ENCODE measurements around the gene MRPL39.
"Not testable (repeated sequence)": the region's sequence is repeated elsewhere in the genome, so short reads cannot be mapped to it uniquely, and the experiment has no call there.

Gene MRPL39

DNA sequence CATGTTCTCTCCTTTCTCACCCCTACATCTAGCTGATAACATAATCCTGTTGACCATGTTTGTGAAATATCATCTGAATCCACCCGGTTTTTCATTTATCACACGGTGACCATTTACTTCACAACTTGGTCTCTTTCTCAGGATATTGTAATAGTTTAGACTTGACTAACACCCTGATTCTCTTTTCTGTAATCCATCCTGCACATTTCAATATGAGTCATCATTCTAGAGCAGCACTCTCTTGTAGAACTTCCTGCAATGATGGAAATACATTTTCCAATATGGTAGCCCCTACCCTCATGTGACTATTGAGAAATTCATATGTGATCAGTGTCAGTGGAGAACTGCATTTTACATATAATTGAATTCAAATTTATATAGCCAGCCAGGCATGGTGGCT, 29.4 kb upstream of the MRPL39 start:
- Histone ChIP-seq H3K36me3 (ENCODE audit: control insufficient read depth in 4 of 4, insufficient read depth in 4 of 4, low read length in 3 of 4) (no peaks in the 10 kb centered on the region), H3K4me3 (ENCODE audit: control insufficient read depth in 1 of 7, extremely low read depth in 1 of 7, insufficient read depth in 4 of 7, low read depth in 2 of 7, low read length in 6 of 7) (no peak overlapping the region), H3K27me3 (replicated peaks in 2 of 5; ENCODE audit: control insufficient read depth in 4 of 5, insufficient read depth in 5 of 5, low read length in 4 of 5) (peaks cover 0 to 4% (median 0%) of the 10 kb centered on the region in 5 experiments), H3K27ac (ENCODE audit: insufficient read depth in 1 of 2, low read depth in 1 of 2, low read length in 2 of 2, poor library complexity in 1 of 2, severe bottlenecking in 2 of 2) (no peak overlapping the region), H3K4me1 (ENCODE audit: control extremely low read depth in 1 of 4, control insufficient read depth in 4 of 4, insufficient read depth in 4 of 4, low read length in 3 of 4) (peaks cover 6 to 13% (median 9%) of the 10 kb centered on the region in 4 experiments), H3K9me3 (ENCODE audit: control extremely low read depth in 1 of 5, control insufficient read depth in 4 of 5, insufficient read depth in 2 of 5, low read depth in 1 of 5, low read length in 4 of 5) (no peaks in the 10 kb centered on the region)
- CTCF ChIA-PET, result interaction anchor here (0.6 to 6.8 kb wide), 3 partner anchors 24 to 530 kb away, joined by 3 to 40 read pairs (median 4); partner anchors contain the start of gene MRPL39
- POLR2A ChIA-PET, result no interaction called here
- 80% methylated on average over 1 of the region's 2 CpGs for WGBS (ENCODE audit: insufficient coverage)
- DNase-seq, result no peak

DNA sequence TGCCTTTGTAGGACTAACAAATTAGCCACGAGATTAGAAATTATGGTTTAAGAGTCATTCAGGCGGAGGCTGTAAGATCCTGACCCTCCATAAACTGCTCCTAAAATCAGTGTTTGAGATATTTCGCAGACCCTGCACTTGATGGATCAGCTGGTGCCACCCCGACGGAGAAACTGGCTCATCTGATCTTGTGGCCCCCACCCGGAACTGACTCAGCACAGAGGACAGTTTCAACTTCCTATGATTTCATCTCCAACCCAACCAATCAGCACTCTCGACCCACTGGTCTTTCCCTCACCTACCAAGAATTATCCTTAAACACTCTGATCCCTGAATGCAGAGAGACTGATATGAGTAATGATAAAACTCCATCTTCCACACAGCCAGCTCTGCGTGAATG, 28.0 kb upstream of the MRPL39 start:
- Histone ChIP-seq H3K27ac (ENCODE audit: insufficient read depth in 1 of 2, low read depth in 1 of 2, low read length in 2 of 2, poor library complexity in 1 of 2, severe bottlenecking in 2 of 2) (no peak overlapping the region), H3K27me3 (replicated peaks in 2 of 5; ENCODE audit: control insufficient read depth in 4 of 5, insufficient read depth in 5 of 5, low read length in 4 of 5) (peaks cover 0 to 2% (median 0%) of the 10 kb centered on the region in 5 experiments), H3K4me3 (ENCODE audit: control insufficient read depth in 1 of 7, extremely low read depth in 1 of 7, insufficient read depth in 4 of 7, low read depth in 2 of 7, low read length in 6 of 7) (no peak overlapping the region), H3K9me3 (ENCODE audit: control extremely low read depth in 1 of 5, control insufficient read depth in 4 of 5, insufficient read depth in 2 of 5, low read depth in 1 of 5, low read length in 4 of 5) (no peaks in the 10 kb centered on the region), H3K4me1 (ENCODE audit: control extremely low read depth in 1 of 4, control insufficient read depth in 4 of 4, insufficient read depth in 4 of 4, low read length in 3 of 4) (peaks cover 3 to 10% (median 8%) of the 10 kb centered on the region in 4 experiments), H3K36me3 (ENCODE audit: control insufficient read depth in 4 of 4, insufficient read depth in 4 of 4, low read length in 3 of 4) (no peaks in the 10 kb centered on the region)
- no peak for DNase-seq
- ChIA-PET POLR2A (no interaction called here), CTCF (interaction anchor here (6.8 kb wide), 1 partner anchor 28 kb away, joined by 40 read pairs; the partner anchor contains the start of gene MRPL39)
- WGBS (ENCODE audit: insufficient coverage), result 94% methylated on average over 6 of the region's 8 CpGs

DNA sequence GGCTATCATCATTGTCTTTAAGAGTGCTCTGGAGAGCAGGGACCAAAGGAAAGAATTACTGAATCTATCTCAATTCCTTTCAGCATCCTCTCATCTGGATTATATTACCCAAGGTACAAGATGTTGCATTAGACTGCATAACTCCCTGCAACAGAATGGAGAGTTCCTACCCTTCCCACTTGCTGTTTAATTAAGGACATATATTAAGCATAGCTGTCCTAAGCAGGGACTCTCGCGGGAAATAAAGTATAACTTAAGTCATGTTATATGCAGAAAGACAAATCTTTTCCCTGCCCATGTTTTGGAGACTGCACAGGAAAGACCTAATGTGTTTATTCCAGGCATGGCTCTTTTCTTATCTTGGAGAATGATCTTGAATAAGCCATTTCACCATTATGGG, 25.0 kb upstream of the MRPL39 start:
- H3K27me3 ChIP-seq (replicated peaks in 2 of 5; ENCODE audit: control insufficient read depth in 4 of 5, insufficient read depth in 5 of 5, low read length in 4 of 5), result no peaks in the 10 kb centered on the region
- no peaks in the 10 kb centered on the region for H3K36me3 ChIP-seq (ENCODE audit: control insufficient read depth in 4 of 4, insufficient read depth in 4 of 4, low read length in 3 of 4)
- ChIA-PET CTCF (no interaction called here), POLR2A (no interaction called here)
- no peaks in the 10 kb centered on the region for H3K4me1 ChIP-seq (ENCODE audit: control extremely low read depth in 1 of 4, control insufficient read depth in 4 of 4, insufficient read depth in 4 of 4, low read length in 3 of 4)
- no peak overlapping the region for H3K27ac ChIP-seq (ENCODE audit: insufficient read depth in 1 of 2, low read depth in 1 of 2, low read length in 2 of 2, poor library complexity in 1 of 2, severe bottlenecking in 2 of 2)
- DNase-seq, result no peak
- H3K9me3 ChIP-seq (ENCODE audit: control extremely low read depth in 1 of 5, control insufficient read depth in 4 of 5, insufficient read depth in 2 of 5, low read depth in 1 of 5, low read length in 4 of 5), result no peaks in the 10 kb centered on the region
- WGBS (ENCODE audit: insufficient coverage), result no CpG with 5 or more reads among the region's 2 CpGs
- H3K4me3 ChIP-seq (ENCODE audit: control insufficient read depth in 1 of 7, extremely low read depth in 1 of 7, insufficient read depth in 4 of 7, low read depth in 2 of 7, low read length in 6 of 7), result no peak overlapping the region

DNA sequence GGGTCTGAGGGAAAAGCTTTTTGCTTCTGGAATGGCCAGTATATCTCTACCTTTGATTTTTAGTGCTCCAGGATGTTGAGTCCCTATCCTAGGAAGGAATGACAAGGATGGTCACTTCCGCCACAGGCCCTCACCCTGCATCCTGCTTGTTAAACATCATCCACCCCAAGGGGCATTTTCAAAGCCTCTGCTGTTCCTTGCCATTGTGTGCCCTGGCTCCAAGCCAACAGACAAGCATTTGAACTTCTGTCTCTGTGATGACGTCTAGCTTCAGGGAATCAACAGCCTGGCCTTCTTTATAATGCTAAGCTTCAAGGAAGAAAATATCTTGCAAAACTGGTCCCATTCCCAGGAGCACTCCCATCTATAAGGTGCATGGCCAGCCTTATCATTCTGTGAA, 19.5 kb upstream of the MRPL39 start:
- no peak for DNase-seq
- no peaks in the 10 kb centered on the region for H3K4me1 ChIP-seq (ENCODE audit: control extremely low read depth in 1 of 4, control insufficient read depth in 4 of 4, insufficient read depth in 4 of 4, low read length in 3 of 4)
- no peak overlapping the region for H3K4me3 ChIP-seq (ENCODE audit: control insufficient read depth in 1 of 7, extremely low read depth in 1 of 7, insufficient read depth in 4 of 7, low read depth in 2 of 7, low read length in 6 of 7)
- H3K36me3 ChIP-seq (ENCODE audit: control insufficient read depth in 4 of 4, insufficient read depth in 4 of 4, low read length in 3 of 4), result no peaks in the 10 kb centered on the region
- no peaks in the 10 kb centered on the region for H3K27me3 ChIP-seq (replicated peaks in 2 of 5; ENCODE audit: control insufficient read depth in 4 of 5, insufficient read depth in 5 of 5, low read length in 4 of 5)
- POLR2A ChIA-PET, result no interaction called here
- H3K27ac ChIP-seq (ENCODE audit: insufficient read depth in 1 of 2, low read depth in 1 of 2, low read length in 2 of 2, poor library complexity in 1 of 2, severe bottlenecking in 2 of 2), result no peak overlapping the region
- CTCF ChIA-PET, result interaction anchor here (0.8 to 1.8 kb wide), 3 partner anchors 12 to 82 kb away, joined by 3 to 5 read pairs (median 3); partner anchors contain the start of gene JAM2
- 89% methylated on average over 2 of the region's 2 CpGs for WGBS (ENCODE audit: insufficient coverage)
- no peaks in the 10 kb centered on the region for H3K9me3 ChIP-seq (ENCODE audit: control extremely low read depth in 1 of 5, control insufficient read depth in 4 of 5, insufficient read depth in 2 of 5, low read depth in 1 of 5, low read length in 4 of 5)

DNA sequence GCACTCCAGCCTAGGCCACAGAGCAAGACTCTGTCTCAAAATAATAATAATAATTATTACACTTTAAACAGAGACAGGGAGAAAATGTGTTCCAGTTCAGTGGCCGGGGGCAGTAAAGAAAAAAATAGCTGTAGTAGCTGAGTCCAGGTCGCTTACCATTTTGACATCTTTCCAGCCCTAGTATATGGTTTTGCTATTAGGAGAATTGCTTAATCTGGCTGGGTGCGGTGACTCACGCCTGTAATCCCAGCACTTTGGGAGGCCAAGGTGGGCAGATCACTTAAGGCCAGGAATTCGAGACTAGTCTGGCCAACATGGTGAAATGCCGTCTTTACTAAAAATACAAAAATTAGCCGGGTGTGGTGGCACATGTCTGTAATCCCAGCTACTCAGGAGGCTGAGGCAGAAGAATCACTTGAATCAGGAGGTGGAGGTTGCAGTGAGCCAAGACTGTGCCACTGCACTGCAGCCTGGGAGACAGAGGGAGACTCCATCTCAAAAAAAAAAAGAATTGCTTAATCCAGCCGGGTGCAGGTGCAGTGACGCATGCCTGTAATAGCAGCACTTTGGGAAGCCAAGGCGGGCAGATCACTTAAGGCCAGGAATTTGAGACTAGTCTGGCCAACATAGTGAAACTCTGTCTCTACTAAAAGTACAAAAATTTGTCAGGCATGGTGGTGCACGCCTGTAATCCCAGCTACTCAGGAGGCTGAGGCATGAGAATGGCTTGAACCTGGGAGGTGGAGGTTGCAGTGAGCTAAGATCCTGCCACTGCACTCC, 18.7 kb upstream of the MRPL39 start:
- CTCF ChIA-PET, result interaction anchor here (0.8 to 1.8 kb wide), 3 partner anchors 15 to 82 kb away, joined by 3 to 5 read pairs (median 3); no protein-coding TSS in a partner anchor
- H3K36me3 ChIP-seq (ENCODE audit: control insufficient read depth in 4 of 4, insufficient read depth in 4 of 4, low read length in 3 of 4); DNase-seq; POLR2A ChIA-PET; H3K27me3 ChIP-seq (replicated peaks in 2 of 5; ENCODE audit: control insufficient read depth in 4 of 5, insufficient read depth in 5 of 5, low read length in 4 of 5); H3K4me1 ChIP-seq (ENCODE audit: control extremely low read depth in 1 of 4, control insufficient read depth in 4 of 4, insufficient read depth in 4 of 4, low read length in 3 of 4); H3K27ac ChIP-seq (ENCODE audit: insufficient read depth in 1 of 2, low read depth in 1 of 2, low read length in 2 of 2, poor library complexity in 1 of 2, severe bottlenecking in 2 of 2); H3K9me3 ChIP-seq (ENCODE audit: control extremely low read depth in 1 of 5, control insufficient read depth in 4 of 5, insufficient read depth in 2 of 5, low read depth in 1 of 5, low read length in 4 of 5); H3K4me3 ChIP-seq (ENCODE audit: control insufficient read depth in 1 of 7, extremely low read depth in 1 of 7, insufficient read depth in 4 of 7, low read depth in 2 of 7, low read length in 6 of 7): not testable (repeated sequence)
- 98% methylated on average over 10 of the region's 11 CpGs for WGBS (ENCODE audit: insufficient coverage)

DNA sequence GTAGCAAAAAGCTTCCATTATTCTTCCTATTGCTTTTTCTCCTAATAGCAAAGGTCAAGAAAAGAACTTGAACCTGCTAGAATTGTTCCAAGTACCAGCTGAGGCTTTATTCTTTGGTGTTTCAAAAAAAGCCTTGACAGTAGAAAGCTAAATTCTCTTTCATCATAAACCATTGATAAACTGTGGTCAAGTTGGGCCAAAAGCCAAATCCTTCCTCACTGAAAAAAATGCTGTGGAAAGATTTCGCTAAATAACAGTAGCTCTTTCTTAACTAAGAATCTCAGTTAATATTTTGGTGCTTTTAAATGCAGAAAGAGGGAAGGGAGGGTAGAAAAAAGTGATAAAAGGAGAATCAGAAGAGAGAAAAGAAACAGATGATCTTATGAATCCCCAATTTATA, 17.8 kb upstream of the MRPL39 start:
- DNase-seq, result no peak
- WGBS (ENCODE audit: insufficient coverage), result no CpG with 5 or more reads among the region's 1 CpG

DNA sequence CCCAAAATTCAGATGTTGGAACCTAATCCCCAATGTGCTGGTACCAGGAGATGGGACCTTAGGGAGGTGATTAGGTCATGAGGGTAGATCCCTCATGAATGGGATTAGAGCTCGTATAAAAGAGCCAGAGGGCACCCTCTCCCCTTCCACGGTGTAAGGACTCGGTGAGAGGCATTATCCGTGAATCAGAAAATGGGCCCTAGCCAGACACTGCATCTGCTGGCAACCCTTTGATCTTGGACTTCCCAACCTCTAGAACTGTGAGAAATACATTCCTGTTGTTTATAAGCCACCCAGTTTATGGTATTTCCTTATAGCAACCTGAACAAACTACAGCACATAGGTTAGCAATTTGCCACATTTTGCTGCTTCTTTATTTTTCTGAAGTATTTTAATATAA, 17.2 kb upstream of the MRPL39 start:
- H3K27me3 ChIP-seq (replicated peaks in 2 of 5; ENCODE audit: control insufficient read depth in 4 of 5, insufficient read depth in 5 of 5, low read length in 4 of 5), result no peaks in the 10 kb centered on the region
- H3K27ac ChIP-seq (ENCODE audit: insufficient read depth in 1 of 2, low read depth in 1 of 2, low read length in 2 of 2, poor library complexity in 1 of 2, severe bottlenecking in 2 of 2), result no peak overlapping the region
- POLR2A ChIA-PET, result no interaction called here
- H3K36me3 ChIP-seq (ENCODE audit: control insufficient read depth in 4 of 4, insufficient read depth in 4 of 4, low read length in 3 of 4), result no peaks in the 10 kb centered on the region
- CTCF ChIA-PET, result interaction anchor here (1.2 kb wide), 1 partner anchor 16 kb away, joined by 7 read pairs; no protein-coding TSS in a partner anchor
- DNase-seq, result no peak
- H3K9me3 ChIP-seq (ENCODE audit: control extremely low read depth in 1 of 5, control insufficient read depth in 4 of 5, insufficient read depth in 2 of 5, low read depth in 1 of 5, low read length in 4 of 5), result no peaks in the 10 kb centered on the region
- no peaks in the 10 kb centered on the region for H3K4me1 ChIP-seq (ENCODE audit: control extremely low read depth in 1 of 4, control insufficient read depth in 4 of 4, insufficient read depth in 4 of 4, low read length in 3 of 4)
- 94% methylated on average over 2 of the region's 4 CpGs for WGBS (ENCODE audit: insufficient coverage)
- no peak overlapping the region for H3K4me3 ChIP-seq (ENCODE audit: control insufficient read depth in 1 of 7, extremely low read depth in 1 of 7, insufficient read depth in 4 of 7, low read depth in 2 of 7, low read length in 6 of 7)

More for the DNA sequence above, 17.8 kb upstream of the MRPL39 start:
- Histone ChIP-seq H3K4me1 (ENCODE audit: control extremely low read depth in 1 of 4, control insufficient read depth in 4 of 4, insufficient read depth in 4 of 4, low read length in 3 of 4) (no peaks in the 10 kb centered on the region), H3K36me3 (ENCODE audit: control insufficient read depth in 4 of 4, insufficient read depth in 4 of 4, low read length in 3 of 4) (no peaks in the 10 kb centered on the region), H3K4me3 (ENCODE audit: control insufficient read depth in 1 of 7, extremely low read depth in 1 of 7, insufficient read depth in 4 of 7, low read depth in 2 of 7, low read length in 6 of 7) (no peak overlapping the region), H3K27me3 (replicated peaks in 2 of 5; ENCODE audit: control insufficient read depth in 4 of 5, insufficient read depth in 5 of 5, low read length in 4 of 5) (no peaks in the 10 kb centered on the region), H3K27ac (ENCODE audit: insufficient read depth in 1 of 2, low read depth in 1 of 2, low read length in 2 of 2, poor library complexity in 1 of 2, severe bottlenecking in 2 of 2) (no peak overlapping the region), H3K9me3 (ENCODE audit: control extremely low read depth in 1 of 5, control insufficient read depth in 4 of 5, insufficient read depth in 2 of 5, low read depth in 1 of 5, low read length in 4 of 5) (no peaks in the 10 kb centered on the region)
- POLR2A ChIA-PET, result interaction anchor here (0.6 kb wide), 1 partner anchor 14 kb away, joined by 4 read pairs; the partner anchor contains the start of gene JAM2
- CTCF ChIA-PET, result interaction anchor here (1.2 to 1.3 kb wide), 2 partner anchors 14 to 17 kb away, joined by 3 to 7 read pairs; no protein-coding TSS in a partner anchor

All from common myeloid progenitor, CD34-positive (primary cell).